ENCODE results near the gene PADI1. TPM values are rescaled to one million over a fixed set of nuclear protein-coding genes. Genes with fewer than 3 reads are reported as not detected.
A peak's percentile ranks its signal among the peaks of the same experiment; 100 is the strongest.
"Not testable (repeated sequence)": the region's sequence is repeated elsewhere in the genome, so short reads cannot be mapped to it uniquely, and the experiment has no call there.

PADI1 gene
- polyA plus RNA-seq, 2 of the 4 experiments (the other 2 are of a cell fraction) = 1.4 to 2.0 TPM

GRCh38 chr1:17236779-17237560 lies 32.0 kb downstream of the PADI1 start (continued):
- TF ChIP-seq JUNB (IDR thresholded peaks at IDR 0.05) (0 out of 2 replicates have a peak, but pooled peaks have one; percentile 4), ZSCAN20 (CRISPR knock-in tag; IDR thresholded peaks at IDR 0.05) (no peak), POLR2A (IDR thresholded peaks at IDR 0.05; ENCODE audit: low read length) (no peak), HDAC2 (IDR thresholded peaks at IDR 0.05) (no peak), NFE2L2 (conservative IDR thresholded peaks at IDR 0.05; ENCODE audit: low read length) (no peak), NPAS2 (CRISPR knock-in tag; IDR thresholded peaks at IDR 0.05; ENCODE audit: borderline replicate concordance) (no peak)

DNA sequence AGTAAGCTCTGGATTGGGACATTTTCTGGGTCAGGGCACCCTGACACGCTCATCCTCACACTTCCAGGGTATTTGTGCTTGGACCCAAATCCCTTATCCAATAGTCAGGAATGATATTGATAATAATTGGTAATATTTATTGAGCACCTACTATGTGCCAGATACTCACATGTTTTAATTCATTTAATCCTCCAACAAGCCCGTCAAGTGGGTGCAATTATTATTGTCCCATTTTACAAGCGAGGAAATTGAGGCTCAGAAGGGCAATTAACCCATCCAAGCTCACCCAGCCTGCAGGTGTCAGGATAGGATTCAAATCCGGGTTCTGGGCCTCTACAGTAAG lies 32.6 kb downstream of the PADI1 start:
- FAIRE-seq = no peak
- H3K27ac ChIP-seq = peak overlapping the region; percentile 96 to 100
- H3K9me3 ChIP-seq = no peaks in the 10 kb centered on the region

DNA sequence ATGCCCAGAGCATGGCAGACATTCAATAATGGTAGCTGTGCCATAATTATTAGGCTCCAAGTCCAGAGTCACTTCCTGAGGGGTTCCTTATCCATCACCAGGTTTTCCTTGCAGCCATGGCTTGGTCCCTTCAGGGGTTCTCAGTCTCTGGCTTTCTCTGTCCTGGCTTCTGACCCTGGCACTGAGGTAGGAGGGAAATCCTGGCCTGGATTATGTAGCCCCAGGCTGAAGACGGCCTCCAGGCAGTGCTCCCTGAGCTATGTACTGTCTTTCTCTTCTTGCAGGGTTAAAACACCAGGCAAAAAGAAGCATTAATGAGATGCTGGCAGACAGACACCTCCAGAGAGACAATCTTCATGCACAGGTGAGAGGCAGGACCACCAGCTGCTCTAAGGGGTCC lies 34.5 kb downstream of the PADI1 start:
- CTCF ChIA-PET = interaction anchor here (0.7 to 12.2 kb wide), 9 partner anchors 10 to 179 kb away, joined by 3 to 380 read pairs (median 4); partner anchors contain the start of genes PADI2 and PADI3

More for the DNA sequence above, 32.6 kb downstream of the PADI1 start:
- TF ChIP-seq, protein P1, sequence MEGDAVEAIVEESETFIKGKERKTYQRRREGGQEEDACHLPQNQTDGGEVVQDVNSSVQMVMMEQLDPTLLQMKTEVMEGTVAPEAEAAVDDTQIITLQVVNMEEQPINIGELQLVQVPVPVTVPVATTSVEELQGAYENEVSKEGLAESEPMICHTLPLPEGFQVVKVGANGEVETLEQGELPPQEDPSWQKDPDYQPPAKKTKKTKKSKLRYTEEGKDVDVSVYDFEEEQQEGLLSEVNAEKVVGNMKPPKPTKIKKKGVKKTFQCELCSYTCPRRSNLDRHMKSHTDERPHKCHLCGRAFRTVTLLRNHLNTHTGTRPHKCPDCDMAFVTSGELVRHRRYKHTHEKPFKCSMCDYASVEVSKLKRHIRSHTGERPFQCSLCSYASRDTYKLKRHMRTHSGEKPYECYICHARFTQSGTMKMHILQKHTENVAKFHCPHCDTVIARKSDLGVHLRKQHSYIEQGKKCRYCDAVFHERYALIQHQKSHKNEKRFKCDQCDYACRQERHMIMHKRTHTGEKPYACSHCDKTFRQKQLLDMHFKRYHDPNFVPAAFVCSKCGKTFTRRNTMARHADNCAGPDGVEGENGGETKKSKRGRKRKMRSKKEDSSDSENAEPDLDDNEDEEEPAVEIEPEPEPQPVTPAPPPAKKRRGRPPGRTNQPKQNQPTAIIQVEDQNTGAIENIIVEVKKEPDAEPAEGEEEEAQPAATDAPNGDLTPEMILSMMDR (IDR thresholded peaks at IDR 0.05) = no peak
- TF ChIP-seq RAD21 (conservative IDR thresholded peaks at IDR 0.05 in 1 of 2, IDR thresholded peaks at IDR 0.05 in 1 of 2) (peak in 1 of 2 experiments; percentile 12; a peak in 1 of 5 replicates), ELK1 (IDR thresholded peaks at IDR 0.05; ENCODE audit: low read depth, low read length) (no peak), HMGXB4 (CRISPR knock-in tag; IDR thresholded peaks at IDR 0.05; ENCODE audit: borderline replicate concordance) (no peak), JUNB (IDR thresholded peaks at IDR 0.05) (0 out of 2 replicates have a peak, but pooled peaks have one; percentile 3), CEBPB (IDR thresholded peaks at IDR 0.05) (peak in 1 of 2 experiments; percentile 41; a peak in 1 of 4 replicates)
- ChIA-PET POLR2A (interaction anchor here (0.6 to 1.2 kb wide), 2 partner anchors 108 to 110 kb away, joined by 8 to 10 read pairs; no protein-coding TSS in a partner anchor), CTCF (interaction anchor here (0.6 to 12.2 kb wide), 48 partner anchors 9 to 180 kb away, joined by 3 to 380 read pairs (median 6); partner anchors contain the start of genes PADI2 and PADI3)
- H3K4me3 ChIP-seq = no peak overlapping the region
- DNase-seq (ENCODE audit: low read depth in 1 of 2, low spot score in 1 of 2) (no peak), ATAC-seq (no peak)
- WGBS (ENCODE audit: missing lambda C conversion rate) = 46% methylated on average over 4 of the region's 4 CpGs
- peaks cover 62% of the 10 kb centered on the region for H3K4me1 ChIP-seq
- H3K4me2 ChIP-seq = peak overlapping the region; percentile 66

DNA sequence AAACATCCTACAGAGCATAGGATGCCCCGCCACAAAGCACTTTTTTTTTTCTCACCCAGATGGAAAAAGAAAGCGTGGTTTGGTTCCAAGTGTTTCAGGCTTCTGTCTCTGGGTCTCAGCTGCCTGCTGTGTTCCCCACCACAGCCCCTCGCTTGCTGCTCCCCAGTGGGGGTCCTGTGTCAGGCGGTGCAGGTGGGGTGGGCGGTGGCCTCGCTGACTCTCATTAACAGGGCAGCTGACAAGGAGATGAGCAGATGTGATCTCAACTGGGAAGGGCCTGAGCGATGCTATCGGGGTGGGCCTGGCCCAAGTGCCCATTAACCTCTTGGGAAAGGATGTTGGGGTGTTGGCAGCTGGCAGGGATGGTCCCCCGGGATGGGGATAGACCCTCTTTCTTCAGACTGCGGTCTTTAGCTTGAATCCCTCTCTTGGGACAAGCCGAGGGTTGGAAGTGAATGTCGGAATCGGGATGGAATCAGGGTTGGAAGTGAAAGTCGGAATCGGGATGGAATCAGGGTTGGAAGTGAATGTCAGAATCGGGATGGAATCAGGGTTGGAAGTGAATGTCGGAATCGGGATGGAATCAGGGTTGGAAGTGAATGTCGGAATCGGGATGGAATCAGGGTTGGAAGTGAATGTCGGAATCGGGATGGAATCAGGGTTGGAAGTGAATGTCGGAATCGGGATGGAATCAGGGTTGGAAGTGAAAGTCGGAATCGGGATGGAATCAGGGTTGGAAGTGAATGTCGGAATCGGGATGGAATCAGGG lies 36.3 kb downstream of the PADI1 start:
- CTCF ChIA-PET = interaction anchor here (1.5 to 12.2 kb wide), 4 partner anchors 8 to 181 kb away, joined by 4 to 380 read pairs (median 20); partner anchors contain the start of genes PADI2 and PADI3
- WGBS (ENCODE audit: missing lambda C conversion rate) = 84% methylated on average over 24 of the region's 28 CpGs
- POLR2A ChIA-PET; ATAC-seq; DNase-seq (ENCODE audit: low read depth in 1 of 2, low spot score in 1 of 2); H3K4me3 ChIP-seq; FAIRE-seq; H3K9me3 ChIP-seq; H3K4me2 ChIP-seq: not testable (repeated sequence)
- peaks cover 35% of the 10 kb centered on the region for H3K4me1 ChIP-seq
- peak overlapping the region in 1 of 2 experiments; percentile 100; a peak in 3 of 6 replicates for H3K27ac ChIP-seq

More for the DNA sequence above, 34.5 kb downstream of the PADI1 start:
- 0% methylated on average over 1 of the region's 1 CpG for WGBS (ENCODE audit: missing lambda C conversion rate)
- no peaks in the 10 kb centered on the region for H3K9me3 ChIP-seq
- FAIRE-seq (peak; percentile 43), DNase-seq (ENCODE audit: low read depth in 1 of 2, low spot score in 1 of 2) (peak; percentile 79 to 91), ATAC-seq (peak; percentile 42 to 72; a peak in 5 of 6 replicates)
- H3K4me2 ChIP-seq = no peak overlapping the region; the same call in 2 of the 3 replicates
- H3K4me1 ChIP-seq = peaks cover 49% of the 10 kb centered on the region
- H3K27ac ChIP-seq = peak overlapping the region; percentile 96 to 100; a peak in 5 of 6 replicates
- TF ChIP-seq FOSL2 (IDR thresholded peaks at IDR 0.05) = no peak
- TF ChIP-seq FOSL2 (CRISPR knock-in tag; IDR thresholded peaks at IDR 0.05) = no peak
- peak; percentile 11 to 19; a peak in 1 of 5 replicates for TF ChIP-seq RAD21 (conservative IDR thresholded peaks at IDR 0.05 in 1 of 2, IDR thresholded peaks at IDR 0.05 in 1 of 2)
- TF ChIP-seq RFX5 (IDR thresholded peaks at IDR 0.05) = peak; percentile 65; the same call in 1 of the 2 replicates
- no peak overlapping the region for H3K4me3 ChIP-seq
- POLR2A ChIA-PET = interaction anchor here (1.8 kb wide), 1 partner anchor 114 kb away, joined by 7 read pairs; no protein-coding TSS in a partner anchor

- CTCF ChIA-PET = interaction anchor here (0.8 to 12.2 kb wide), 3 partner anchors 33 to 117 kb away, joined by 3 to 380 read pairs (median 28); partner anchors contain the start of gene PADI2
- peak overlapping the region in 1 of 2 experiments; percentile 66; a peak in 3 of 6 replicates for H3K27ac ChIP-seq
- POLR2A ChIA-PET; DNase-seq (ENCODE audit: low read depth in 1 of 2, low spot score in 1 of 2); H3K4me3 ChIP-seq; H3K4me2 ChIP-seq; ATAC-seq; H3K9me3 ChIP-seq; FAIRE-seq: not testable (repeated sequence)
- H3K4me1 ChIP-seq = peaks cover 30% of the 10 kb centered on the region
- WGBS (ENCODE audit: missing lambda C conversion rate) = 97% methylated on average over 11 of the region's 11 CpGs
These were observed 36.8 kb downstream of the PADI1 start for GRCh38 chr1:17241780-17242074.
